GM23248 (cell line): ENCODE measurements around the gene FARP1. TPM values are rescaled to one million over a fixed set of nuclear protein-coding genes. Genes with fewer than 3 reads are reported as not detected.

Experiments used
- DNase-seq: peaks from one replicate; pipeline ENCODE4 v3.0.0-alpha.2; 2015
- H2AFZ ChIP-seq: fragments of 200-600 bp; sonication (generic); 2 replicates; pipeline ENCODE4 v1.6.1; 2016; ENCODE audit warnings: antibody characterized with exemption
- H3F3A ChIP-seq: fragments of 200-600 bp; sonication (generic); 2 replicates; pipeline ENCODE4 v1.6.1; 2016; ENCODE audit warnings: mild to moderate bottlenecking, antibody characterized with exemption, mixed run types; ENCODE audit not compliant: insufficient read depth
- H3K27ac ChIP-seq: fragments of 200-600 bp; sonication (generic); 2 replicates; pipeline ENCODE4 v1.5.1; 2016; ENCODE audit warnings: mild to moderate bottlenecking
- H3K27me3 ChIP-seq: fragments of 200-600 bp; sonication (generic); replicated peaks from 2 replicates; pipeline ENCODE4 v1.6.1; 2016; ENCODE audit warnings: mild to moderate bottlenecking; ENCODE audit not compliant: insufficient read depth
- H3K36me3 ChIP-seq: fragments of 200-600 bp; sonication (generic); 2 replicates; pipeline ENCODE4 v1.6.1; 2016; ENCODE audit warnings: low read depth, mild to moderate bottlenecking
- H3K4me1 ChIP-seq: fragments of 200-600 bp; sonication (generic); 2 replicates; pipeline ENCODE4 v1.6.1; 2016; ENCODE audit warnings: mild to moderate bottlenecking; ENCODE audit not compliant: insufficient read depth
- H3K4me2 ChIP-seq: fragments of 200-600 bp; sonication (generic); one replicate; pipeline ENCODE4 v1.6.1; 2016; ENCODE audit warnings: mild to moderate bottlenecking; ENCODE audit not compliant: unreplicated experiment
- H3K4me3 ChIP-seq: fragments of 200-600 bp; sonication (generic); 2 replicates; pipeline ENCODE4 v1.5.1; 2016; ENCODE audit warnings: mild to moderate bottlenecking
- H3K79me2 ChIP-seq: fragments of 200-600 bp; sonication (generic); 2 replicates; pipeline ENCODE4 v1.6.1; 2016; ENCODE audit warnings: mild to moderate bottlenecking; ENCODE audit not compliant: insufficient read depth
- H3K9ac ChIP-seq: fragments of 200-600 bp; sonication (generic); 2 replicates; pipeline ENCODE4 v1.6.1; 2016; ENCODE audit warnings: mild to moderate bottlenecking
- H3K9me2 ChIP-seq: fragments of 200-600 bp; sonication (generic); 2 replicates; pipeline ENCODE4 v1.6.1; 2016; ENCODE audit warnings: mixed run types, mild to moderate bottlenecking, moderate library complexity; ENCODE audit not compliant: insufficient read depth
- H3K9me3 ChIP-seq: fragments of 200-600 bp; sonication (generic); one replicate; pipeline ENCODE4 v1.6.1; 2017; ENCODE audit warnings: low read depth
- H4K20me1 ChIP-seq: fragments of 200-600 bp; sonication (generic); 2 replicates; pipeline ENCODE4 v1.6.0; 2016; ENCODE audit not compliant: insufficient read depth
- EZH2 ChIP-seq: fragments of 200-600 bp; sonication (generic); IDR thresholded peaks from 2 replicates; pipeline ENCODE4 v1.6.1; 2018; ENCODE audit warnings: antibody characterized with exemption, mild to moderate bottlenecking; ENCODE audit not compliant: insufficient read depth, poor library complexity, severe bottlenecking
- EZH2phosphoT487 ChIP-seq: fragments of 200-600 bp; sonication (generic); IDR thresholded peaks from 2 replicates; pipeline ENCODE4 v1.6.1; 2018; ENCODE audit warnings: antibody characterized with exemption, moderate library complexity, mild to moderate bottlenecking, low read depth; ENCODE audit not compliant: insufficient read depth
- WGBS, 2 experiments: methylation state at CpG; one replicate each; pipeline ENCODE4 v1.1.6; 2015 to 2017; ENCODE audit warnings: low lambda C conversion rate in 2 of 2, low coverage in 1 of 2; ENCODE audit errors: missing lambda C conversion rate in 2 of 2; 5-methylcytosine and 5-hydroxymethylcytosine counted together
- in situ Hi-C: fragments of 300-500 bp; cut with MboI; formaldehyde crosslinking; loops from 2 replicates; pipeline ENCODE4 v1.15.0; 2020
- polyA plus RNA-seq: library from polyadenylated mRNA; unstranded; fragments of >200 nt; fragmentation: Nextera tagmentation; extraction: Ambion mirVana; gene quantifications from 2 replicates; pipeline ENCODE4 v1.2.1, GENCODE V29; 2016
- total RNA-seq: library from RNA; depleted of rRNA; stranded (reverse); fragments of >200 nt; shearing (Covaris generic); gene quantifications from 2 replicates; pipeline ENCODE4 v1.2.3, GENCODE V29; 2014

Gene FARP1
- total and polyA plus RNA-seq, 2 experiments from 2014 or later: 53.7 to 56.6 TPM

- no peaks in the 10 kb centered on the region for H3K9me2 ChIP-seq
- peak overlapping the region; percentile 34; the same call in 1 of the 2 replicates for H2AFZ ChIP-seq
- no peaks in the 10 kb centered on the region for H3K27me3 ChIP-seq
- peak; percentile 71 for DNase-seq
- H4K20me1 ChIP-seq: no peaks in the 10 kb centered on the region
- H3K9me3 ChIP-seq: no peaks in the 10 kb centered on the region
- H3K4me3 ChIP-seq: no peak overlapping the region
- H3K79me2 ChIP-seq: no peaks in the 10 kb centered on the region
- no peaks in the 10 kb centered on the region for H3F3A ChIP-seq
- 0 out of 2 replicates have a peak overlapping the region, but pooled peaks have one; percentile 4 for H3K27ac ChIP-seq
- H3K9ac ChIP-seq: peak overlapping the region; percentile 4; the same call in 1 of the 2 replicates
- no peak overlapping the region for H3K4me2 ChIP-seq
- H3K36me3 ChIP-seq: peaks cover 49% of the 10 kb centered on the region
- in situ Hi-C loops: no loop called here
- peaks cover 11% of the 10 kb centered on the region for H3K4me1 ChIP-seq
- TF ChIP-seq EZH2phosphoT487: no peak
- TF ChIP-seq EZH2: no peak
- WGBS, 2 experiments: 14 to 27% methylated on average over 9 of the region's 9 CpGs
These were observed 246.4 kb downstream of the FARP1 start for GRCh38 chr13:98389319-98389718.

GRCh38 chr13:98390086-98390715 lies 247.3 kb downstream of the FARP1 start:
- no peaks in the 10 kb centered on the region for H3K9me3 ChIP-seq
- no peaks in the 10 kb centered on the region for H3K9me2 ChIP-seq
- H3F3A ChIP-seq: no peaks in the 10 kb centered on the region
- no peak for TF ChIP-seq EZH2phosphoT487
- no peak for TF ChIP-seq EZH2
- H3K4me1 ChIP-seq: peaks cover 6% of the 10 kb centered on the region
- WGBS, 2 experiments: 64 to 73% methylated on average over 11 of the region's 11 CpGs
- no peak overlapping the region for H3K9ac ChIP-seq
- no peaks in the 10 kb centered on the region for H4K20me1 ChIP-seq
- H3K4me3 ChIP-seq: no peak overlapping the region
- 0 out of 2 replicates have a peak overlapping the region, but pooled peaks have one; percentile 4 for H3K27ac ChIP-seq
- H3K79me2 ChIP-seq: no peaks in the 10 kb centered on the region
- in situ Hi-C loops: no loop called here
- peak; percentile 32 for DNase-seq
- no peak overlapping the region for H3K4me2 ChIP-seq
- H3K36me3 ChIP-seq: peaks cover 49% of the 10 kb centered on the region
- no peak overlapping the region for H2AFZ ChIP-seq
- no peaks in the 10 kb centered on the region for H3K27me3 ChIP-seq

GRCh38 chr13:98393873-98394272 lies 251.0 kb downstream of the FARP1 start:
- peaks cover 20% of the 10 kb centered on the region; the same call in 1 of the 2 replicates for H3K36me3 ChIP-seq
- no peaks in the 10 kb centered on the region for H4K20me1 ChIP-seq
- no peaks in the 10 kb centered on the region for H3K9me2 ChIP-seq
- 40% methylated on average over 11 of the region's 11 CpGs for WGBS, 2 experiments
- peaks cover 12% of the 10 kb centered on the region for H3K4me1 ChIP-seq
- no peak overlapping the region for H3K9ac ChIP-seq
- H3K27ac ChIP-seq: no peak overlapping the region
- H3K4me2 ChIP-seq: no peak overlapping the region
- in situ Hi-C loops: no loop called here
- H3K9me3 ChIP-seq: no peaks in the 10 kb centered on the region
- H3K79me2 ChIP-seq: no peaks in the 10 kb centered on the region
- peaks cover 7% of the 10 kb centered on the region; the same call in 1 of the 2 replicates for H3F3A ChIP-seq
- H3K27me3 ChIP-seq: no peaks in the 10 kb centered on the region
- H2AFZ ChIP-seq: no peak overlapping the region
- peak; percentile 32 for DNase-seq
- TF ChIP-seq EZH2 (no peak), EZH2phosphoT487 (no peak)
- H3K4me3 ChIP-seq: no peak overlapping the region

GRCh38 chr13:98394820-98395510 lies 252.1 kb downstream of the FARP1 start:
- no peak overlapping the region for H2AFZ ChIP-seq
- H3K27me3 ChIP-seq: no peaks in the 10 kb centered on the region
- WGBS, 2 experiments: 80 to 86% methylated on average over 25 to 37 of the region's 37 CpGs
- DNase-seq: no peak
- no peaks in the 10 kb centered on the region for H3K9me3 ChIP-seq
- H3K4me3 ChIP-seq: no peak overlapping the region
- H3F3A ChIP-seq: peaks cover 9% of the 10 kb centered on the region; the same call in 1 of the 2 replicates
- in situ Hi-C loops: no loop called here
- no peak overlapping the region for H3K4me2 ChIP-seq
- H3K79me2 ChIP-seq: no peaks in the 10 kb centered on the region
- TF ChIP-seq EZH2phosphoT487: no peak
- no peak for TF ChIP-seq EZH2
- peaks cover 17% of the 10 kb centered on the region for H3K4me1 ChIP-seq
- H3K9ac ChIP-seq: no peak overlapping the region
- peaks cover 18% of the 10 kb centered on the region; the same call in 1 of the 2 replicates for H3K36me3 ChIP-seq
- no peaks in the 10 kb centered on the region for H3K9me2 ChIP-seq
- no peak overlapping the region for H3K27ac ChIP-seq
- no peaks in the 10 kb centered on the region for H4K20me1 ChIP-seq
